GM23338 (cell line): Measurements from ENCODE around the gene PQBP1. TPM values are rescaled to one million over a fixed set of nuclear protein-coding genes. Genes with fewer than 3 reads are reported as not detected.

Source experiments
- ATAC-seq: fragments of 200-7000 bp; cut with Tn5 transposase; 3 replicates; pipeline ENCODE4 v1.9.1; 2020
- DNase-seq: peaks from one replicate; pipeline ENCODE4 v3.0.0-alpha.2; 2015; ENCODE audit warnings: low spot score
- H2AFZ ChIP-seq: fragments of 200-600 bp; sonication (generic); 2 replicates; pipeline ENCODE4 v1.8.0; 2016; ENCODE audit warnings: antibody characterized with exemption, mild to moderate bottlenecking, moderate library complexity
- H3F3A ChIP-seq: fragments of 200-600 bp; sonication (generic); replicated peaks from 2 replicates; pipeline ENCODE4 v1.8.0; 2017; ENCODE audit warnings: antibody characterized with exemption, mixed run types, low read depth
- H3K27ac ChIP-seq: fragments of 200-600 bp; sonication (generic); 2 replicates; pipeline ENCODE4 v1.6.1; 2016; ENCODE audit warnings: low read depth
- H3K27me3 ChIP-seq: fragments of 200-600 bp; sonication (generic); 2 replicates; pipeline ENCODE4 v1.8.0; 2016; ENCODE audit warnings: mild to moderate bottlenecking, mixed run types, moderate library complexity; ENCODE audit not compliant: insufficient read depth
- H3K36me3 ChIP-seq: fragments of 200-600 bp; sonication (generic); 2 replicates; pipeline ENCODE4 v1.8.0; 2016; ENCODE audit warnings: mild to moderate bottlenecking; ENCODE audit not compliant: insufficient read depth
- H3K4me1 ChIP-seq: fragments of 200-600 bp; sonication (generic); 2 replicates; pipeline ENCODE4 v1.8.0; 2016; ENCODE audit warnings: mild to moderate bottlenecking, moderate library complexity; ENCODE audit not compliant: insufficient read depth
- H3K4me2 ChIP-seq: fragments of 200-600 bp; sonication (generic); 2 replicates; pipeline ENCODE4 v1.7.1; 2017; ENCODE audit warnings: mixed run types
- H3K4me3 ChIP-seq: fragments of 200-600 bp; sonication (generic); 2 replicates; pipeline ENCODE4 v1.6.1; 2016; ENCODE audit warnings: mixed run types
- H3K79me2 ChIP-seq: fragments of 200-600 bp; sonication (generic); replicated peaks from 2 replicates; pipeline ENCODE4 v1.8.0; 2017; ENCODE audit warnings: mild to moderate bottlenecking; ENCODE audit not compliant: insufficient read depth
- H3K9me2 ChIP-seq: fragments of 200-600 bp; sonication (generic); 2 replicates; pipeline ENCODE4 v1.8.0; 2017; ENCODE audit not compliant: insufficient read depth
- H4K20me1 ChIP-seq: fragments of 200-600 bp; sonication (generic); replicated peaks from 2 replicates; pipeline ENCODE4 v1.8.0; 2017; ENCODE audit warnings: mild to moderate bottlenecking; ENCODE audit not compliant: insufficient read depth
- H3K27ac Mint-ChIP-seq: 2 replicates; pipeline ENCODE4 v1.8.0; 2020; ENCODE audit warnings: inconsistent platforms, mild to moderate bottlenecking, moderate library complexity, mixed read lengths
- H3K27me3 Mint-ChIP-seq: 3 replicates; pipeline ENCODE4 v1.8.0; 2022; ENCODE audit warnings: low read depth, mild to moderate bottlenecking, moderate library complexity, mixed read lengths, inconsistent platforms; ENCODE audit not compliant: insufficient read depth, poor library complexity
- H3K36me3 Mint-ChIP-seq: 3 replicates; pipeline ENCODE4 v1.8.0; 2021; ENCODE audit warnings: low read depth, mild to moderate bottlenecking, inconsistent platforms, moderate library complexity, mixed read lengths
- H3K4me1 Mint-ChIP-seq: 3 replicates; pipeline ENCODE4 v1.8.0; 2020; ENCODE audit warnings: mild to moderate bottlenecking, inconsistent platforms, mixed read lengths
- H3K4me3 Mint-ChIP-seq: 3 replicates; pipeline ENCODE4 v1.8.0; 2021; ENCODE audit warnings: moderate library complexity, mild to moderate bottlenecking, inconsistent platforms, mixed read lengths
- H3K9me3 Mint-ChIP-seq: 3 replicates; pipeline ENCODE4 v1.8.0; 2020; ENCODE audit warnings: moderate library complexity, mild to moderate bottlenecking, inconsistent platforms, mixed read lengths
- CREB1 ChIP-seq: fragments of 250-450 bp; sonication (Bioruptor Pico); IDR thresholded peaks from 2 replicates; pipeline ENCODE4 v1.5.0; 2020; ENCODE audit warnings: low read depth, mild to moderate bottlenecking, moderate library complexity
- ETS1 ChIP-seq: IDR thresholded peaks from 2 replicates; pipeline ENCODE4 v1.6.1; 2016; ENCODE audit warnings: antibody characterized with exemption
- EZH2 ChIP-seq: fragments of 200-600 bp; sonication (generic); IDR thresholded peaks from one replicate; pipeline ENCODE4 v1.8.0; 2017; ENCODE audit warnings: antibody characterized with exemption, mild to moderate bottlenecking, low read depth; ENCODE audit not compliant: unreplicated experiment
- EZH2phosphoT487 ChIP-seq: fragments of 200-600 bp; sonication (generic); IDR thresholded peaks from one replicate; pipeline ENCODE4 v1.8.1; 2018; ENCODE audit warnings: antibody characterized with exemption; ENCODE audit not compliant: unreplicated experiment
- JUNB ChIP-seq: IDR thresholded peaks from one replicate; pipeline ENCODE4 v1.6.1; 2016; ENCODE audit warnings: antibody characterized with exemption; ENCODE audit not compliant: unreplicated experiment
- NANOG ChIP-seq: IDR thresholded peaks from 2 replicates; pipeline ENCODE4 v1.6.1; 2016; ENCODE audit warnings: antibody characterized with exemption, borderline replicate concordance
- POLR2AphosphoS5 ChIP-seq: IDR thresholded peaks from 2 replicates; pipeline ENCODE4 v1.6.1; 2016; ENCODE audit warnings: antibody characterized with exemption, low read depth
- REST ChIP-seq: IDR thresholded peaks from one replicate; pipeline ENCODE4 v1.6.1; 2018; ENCODE audit warnings: antibody characterized with exemption; ENCODE audit not compliant: unreplicated experiment
- STAT1 ChIP-seq: IDR thresholded peaks from one replicate; pipeline ENCODE4 v1.6.1; 2016; ENCODE audit warnings: antibody characterized with exemption; ENCODE audit not compliant: unreplicated experiment
- ZNF114 ChIP-seq: fragments of 250-450 bp; sonication (Bioruptor Pico); IDR thresholded peaks from 2 replicates; pipeline ENCODE4 v1.5.0; 2020; ENCODE audit warnings: mild to moderate bottlenecking, moderate library complexity
- ZNF331 ChIP-seq: fragments of 250-450 bp; sonication (Bioruptor Pico); IDR thresholded peaks from 2 replicates; pipeline ENCODE4 v1.5.0; 2020; ENCODE audit warnings: low read depth, mild to moderate bottlenecking, moderate library complexity
- polyA plus RNA-seq: library from polyadenylated mRNA; unstranded; fragments of >200 nt; fragmentation: Nextera tagmentation; extraction: Ambion mirVana; gene quantifications from 2 replicates; pipeline ENCODE4 v1.2.1, GENCODE V29; 2016
- total RNA-seq: library from RNA; depleted of rRNA; stranded (reverse); fragments of >200 nt; shearing (Covaris generic); gene quantifications from 2 replicates; pipeline ENCODE4 v1.2.3, GENCODE V29; 2014
- TF ChIP-seq, protein P1 (sequence below): fragments of 250-450 bp; sonication (Bioruptor Pico); IDR thresholded peaks from 2 replicates; pipeline ENCODE4 v1.5.0; 2020; ENCODE audit warnings: mild to moderate bottlenecking, moderate library complexity
- TF ChIP-seq, protein P2 (sequence below), 2 experiments: fragments of 200-600 bp in 1 of 2; sonication (generic) in 1 of 2; conservative IDR thresholded peaks; 2 replicates each; pipeline versions ENCODE4 v1.5.1 to v1.6.1; 2016 to 2017; ENCODE audit warnings: antibody characterized with exemption in 2 of 2, low read depth in 2 of 2, mild to moderate bottlenecking in 2 of 2, moderate library complexity in 1 of 2

Gene PQBP1
- total and polyA plus RNA-seq, 2 experiments from 2014 or later = 63.4 to 130 TPM

DNA sequence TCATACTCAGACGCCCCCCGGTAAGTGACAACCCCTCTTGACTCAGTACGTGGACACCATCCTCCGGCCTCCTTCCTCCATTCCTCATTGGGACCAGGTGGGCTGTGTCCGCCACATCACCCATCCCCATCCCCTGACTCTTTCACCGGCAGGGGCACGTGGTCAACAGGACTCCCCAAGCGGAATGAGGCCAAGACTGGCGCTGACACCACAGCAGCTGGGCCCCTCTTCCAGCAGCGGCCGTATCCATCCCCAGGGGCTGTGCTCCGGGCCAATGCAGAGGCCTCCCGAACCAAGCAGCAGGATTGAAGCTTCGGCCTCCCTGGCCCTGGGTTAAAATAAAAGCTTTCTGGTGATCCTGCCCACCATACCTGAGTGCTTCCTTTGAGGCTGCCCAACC is 5.0 kb downstream of the PQBP1 start:
- no peak for ATAC-seq
- Histone ChIP-seq H3K36me3 (no peaks in the 10 kb centered on the region), H3K4me2 (no peak overlapping the region), H3K27ac (no peak overlapping the region), H3K4me1 (no peaks in the 10 kb centered on the region), H3K4me3 (no peak overlapping the region), H3K27me3 (no peaks in the 10 kb centered on the region), H4K20me1 (no peaks in the 10 kb centered on the region), H3K9me2 (no peaks in the 10 kb centered on the region), H3K79me2 (peaks cover 16% of the 10 kb centered on the region), H3F3A (no peaks in the 10 kb centered on the region), H2AFZ (no peak overlapping the region)
- Mint-ChIP-seq H3K9me3 (no peaks in the 10 kb centered on the region), H3K4me3 (no peak overlapping the region), H3K27ac (no peak overlapping the region), H3K4me1 (peaks cover 7% of the 10 kb centered on the region), H3K36me3 (peaks cover 39% of the 10 kb centered on the region), H3K27me3 (peaks cover 4% of the 10 kb centered on the region)
- no peak for DNase-seq
- TF ChIP-seq EZH2phosphoT487 (no peak), REST (no peak), STAT1 (no peak), ETS1 (no peak), JUNB (no peak), NANOG (no peak), ZNF114 (no peak), POLR2AphosphoS5 (no peak), CREB1 (no peak), ZNF331 (CRISPR knock-in tag) (no peak), EZH2 (no peak)
- TF ChIP-seq, protein P1, sequence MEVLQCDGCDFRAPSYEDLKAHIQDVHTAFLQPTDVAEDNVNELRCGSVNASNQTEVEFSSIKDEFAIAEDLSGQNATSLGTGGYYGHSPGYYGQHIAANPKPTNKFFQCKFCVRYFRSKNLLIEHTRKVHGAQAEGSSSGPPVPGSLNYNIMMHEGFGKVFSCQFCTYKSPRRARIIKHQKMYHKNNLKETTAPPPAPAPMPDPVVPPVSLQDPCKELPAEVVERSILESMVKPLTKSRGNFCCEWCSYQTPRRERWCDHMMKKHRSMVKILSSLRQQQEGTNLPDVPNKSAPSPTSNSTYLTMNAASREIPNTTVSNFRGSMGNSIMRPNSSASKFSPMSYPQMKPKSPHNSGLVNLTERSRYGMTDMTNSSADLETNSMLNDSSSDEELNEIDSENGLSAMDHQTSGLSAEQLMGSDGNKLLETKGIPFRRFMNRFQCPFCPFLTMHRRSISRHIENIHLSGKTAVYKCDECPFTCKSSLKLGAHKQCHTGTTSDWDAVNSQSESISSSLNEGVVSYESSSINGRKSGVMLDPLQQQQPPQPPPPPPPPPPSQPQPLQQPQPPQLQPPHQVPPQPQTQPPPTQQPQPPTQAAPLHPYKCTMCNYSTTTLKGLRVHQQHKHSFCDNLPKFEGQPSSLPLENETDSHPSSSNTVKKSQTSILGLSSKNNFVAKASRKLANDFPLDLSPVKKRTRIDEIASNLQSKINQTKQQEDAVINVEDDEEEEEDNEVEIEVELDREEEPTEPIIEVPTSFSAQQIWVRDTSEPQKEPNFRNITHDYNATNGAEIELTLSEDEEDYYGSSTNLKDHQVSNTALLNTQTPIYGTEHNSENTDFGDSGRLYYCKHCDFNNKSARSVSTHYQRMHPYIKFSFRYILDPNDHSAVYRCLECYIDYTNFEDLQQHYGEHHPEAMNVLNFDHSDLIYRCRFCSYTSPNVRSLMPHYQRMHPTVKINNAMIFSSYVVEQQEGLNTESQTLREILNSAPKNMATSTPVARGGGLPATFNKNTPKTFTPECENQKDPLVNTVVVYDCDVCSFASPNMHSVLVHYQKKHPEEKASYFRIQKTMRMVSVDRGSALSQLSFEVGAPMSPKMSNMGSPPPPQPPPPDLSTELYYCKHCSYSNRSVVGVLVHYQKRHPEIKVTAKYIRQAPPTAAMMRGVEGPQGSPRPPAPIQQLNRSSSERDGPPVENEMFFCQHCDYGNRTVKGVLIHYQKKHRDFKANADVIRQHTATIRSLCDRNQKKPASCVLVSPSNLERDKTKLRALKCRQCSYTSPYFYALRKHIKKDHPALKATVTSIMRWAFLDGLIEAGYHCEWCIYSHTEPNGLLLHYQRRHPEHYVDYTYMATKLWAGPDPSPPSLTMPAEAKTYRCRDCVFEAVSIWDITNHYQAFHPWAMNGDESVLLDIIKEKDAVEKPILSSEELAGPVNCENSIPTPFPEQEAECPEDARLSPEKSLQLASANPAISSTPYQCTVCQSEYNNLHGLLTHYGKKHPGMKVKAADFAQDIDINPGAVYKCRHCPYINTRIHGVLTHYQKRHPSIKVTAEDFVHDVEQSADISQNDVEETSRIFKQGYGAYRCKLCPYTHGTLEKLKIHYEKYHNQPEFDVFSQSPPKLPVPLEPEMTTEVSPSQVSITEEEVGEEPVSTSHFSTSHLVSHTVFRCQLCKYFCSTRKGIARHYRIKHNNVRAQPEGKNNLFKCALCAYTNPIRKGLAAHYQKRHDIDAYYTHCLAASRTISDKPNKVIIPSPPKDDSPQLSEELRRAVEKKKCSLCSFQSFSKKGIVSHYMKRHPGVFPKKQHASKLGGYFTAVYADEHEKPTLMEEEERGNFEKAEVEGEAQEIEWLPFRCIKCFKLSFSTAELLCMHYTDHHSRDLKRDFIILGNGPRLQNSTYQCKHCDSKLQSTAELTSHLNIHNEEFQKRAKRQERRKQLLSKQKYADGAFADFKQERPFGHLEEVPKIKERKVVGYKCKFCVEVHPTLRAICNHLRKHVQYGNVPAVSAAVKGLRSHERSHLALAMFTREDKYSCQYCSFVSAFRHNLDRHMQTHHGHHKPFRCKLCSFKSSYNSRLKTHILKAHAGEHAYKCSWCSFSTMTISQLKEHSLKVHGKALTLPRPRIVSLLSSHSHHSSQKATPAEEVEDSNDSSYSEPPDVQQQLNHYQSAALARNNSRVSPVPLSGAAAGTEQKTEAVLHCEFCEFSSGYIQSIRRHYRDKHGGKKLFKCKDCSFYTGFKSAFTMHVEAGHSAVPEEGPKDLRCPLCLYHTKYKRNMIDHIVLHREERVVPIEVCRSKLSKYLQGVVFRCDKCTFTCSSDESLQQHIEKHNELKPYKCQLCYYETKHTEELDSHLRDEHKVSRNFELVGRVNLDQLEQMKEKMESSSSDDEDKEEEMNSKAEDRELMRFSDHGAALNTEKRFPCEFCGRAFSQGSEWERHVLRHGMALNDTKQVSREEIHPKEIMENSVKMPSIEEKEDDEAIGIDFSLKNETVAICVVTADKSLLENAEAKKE (CRISPR knock-in tag) = no peak
- TF ChIP-seq, protein P2, sequence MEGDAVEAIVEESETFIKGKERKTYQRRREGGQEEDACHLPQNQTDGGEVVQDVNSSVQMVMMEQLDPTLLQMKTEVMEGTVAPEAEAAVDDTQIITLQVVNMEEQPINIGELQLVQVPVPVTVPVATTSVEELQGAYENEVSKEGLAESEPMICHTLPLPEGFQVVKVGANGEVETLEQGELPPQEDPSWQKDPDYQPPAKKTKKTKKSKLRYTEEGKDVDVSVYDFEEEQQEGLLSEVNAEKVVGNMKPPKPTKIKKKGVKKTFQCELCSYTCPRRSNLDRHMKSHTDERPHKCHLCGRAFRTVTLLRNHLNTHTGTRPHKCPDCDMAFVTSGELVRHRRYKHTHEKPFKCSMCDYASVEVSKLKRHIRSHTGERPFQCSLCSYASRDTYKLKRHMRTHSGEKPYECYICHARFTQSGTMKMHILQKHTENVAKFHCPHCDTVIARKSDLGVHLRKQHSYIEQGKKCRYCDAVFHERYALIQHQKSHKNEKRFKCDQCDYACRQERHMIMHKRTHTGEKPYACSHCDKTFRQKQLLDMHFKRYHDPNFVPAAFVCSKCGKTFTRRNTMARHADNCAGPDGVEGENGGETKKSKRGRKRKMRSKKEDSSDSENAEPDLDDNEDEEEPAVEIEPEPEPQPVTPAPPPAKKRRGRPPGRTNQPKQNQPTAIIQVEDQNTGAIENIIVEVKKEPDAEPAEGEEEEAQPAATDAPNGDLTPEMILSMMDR (conservative IDR thresholded peaks at IDR 0.05; ENCODE audit: low read depth in 2 of 2) = no peak
